Left ventricle myocardium superior (tissue), 1 donor: ENCODE results near the gene PTRH1. TPM values are rescaled to one million over a fixed set of nuclear protein-coding genes. Genes with fewer than 3 reads are reported as not detected.

Source experiments
- ATAC-seq: fragments of 200-7000 bp; cut with Tn5 transposase; one replicate; pipeline ENCODE4 v1.9.1; 2020; ENCODE audit warnings: mild to moderate bottlenecking, moderate library complexity
- DNase-seq: peaks from one replicate; pipeline ENCODE4 v3.0.0-alpha.2; 2020
- intact Hi-C: fragments of 100-400 bp; cut with micrococcal nuclease; formaldehyde crosslinking; loops from one replicate; pipeline ENCODE4 v1.11.0; 2022
- total RNA-seq: library from RNA; stranded (reverse); fragmentation: NEBNext Ultra II Directional; extraction: Animal tissue kit (Norgen Biotek cat#: 25700); gene quantifications from one replicate; pipeline ENCODE4 v1.2.1, GENCODE V29; 2021
- donor health status: DM: no; HTN: yes; CAD: no; lungs with severe emphysema.

Gene PTRH1
- total RNA-seq, 1 donor from 2014 or later, result 13.4 TPM

GRCh38 chr9:127724012-127724411 lies 8.5 kb upstream of the PTRH1 start:
- ATAC-seq (peak; percentile 57), DNase-seq (peak; percentile 73)
- intact Hi-C loops, result no loop called here

- ATAC-seq, result no peak
- intact Hi-C loops, result no loop called here
- DNase-seq, result no peak
Measured at GRCh38 chr9:127723444-127723843, 8.0 kb upstream of the PTRH1 start.

- ATAC-seq (no peak), DNase-seq (no peak)
- intact Hi-C loops, result no loop called here
Measured at GRCh38 chr9:127723013-127723412, 7.5 kb upstream of the PTRH1 start.

- no peak for DNase-seq
- intact Hi-C loops, result no loop called here
- no peak for ATAC-seq
Measured at GRCh38 chr9:127722055-127722745, 6.7 kb upstream of the PTRH1 start.

GRCh38 chr9:127721391-127721821 lies 5.9 kb upstream of the PTRH1 start:
- ATAC-seq, result no peak
- intact Hi-C loops, result no loop called here
- no peak for DNase-seq

GRCh38 chr9:127720865-127721227 lies 5.4 kb upstream of the PTRH1 start:
- intact Hi-C loops, result no loop called here
- ATAC-seq, result no peak
- DNase-seq, result no peak

- ATAC-seq (no peak), DNase-seq (no peak)
- intact Hi-C loops, result no loop called here
Measured at GRCh38 chr9:127720031-127720864, 4.8 kb upstream of the PTRH1 start.

- no peak for DNase-seq
- no peak for ATAC-seq
- intact Hi-C loops, result no loop called here
Measured at GRCh38 chr9:127717766-127718165, 2.3 kb upstream of the PTRH1 start.

GRCh38 chr9:127716412-127716811 lies 949 bp upstream of the PTRH1 start:
- intact Hi-C loops, result no loop called here

GRCh38 chr9:127714951-127715469 lies 453 bp downstream of the PTRH1 start:
- intact Hi-C loops, result no loop called here
- DNase-seq, result peak; percentile 53
- ATAC-seq, result peak; percentile 24

More at GRCh38 chr9:127716412-127716811, 949 bp upstream of the PTRH1 start:
- ATAC-seq, result no peak
- no peak for DNase-seq

GRCh38 chr9:127714020-127714750 lies 1.3 kb downstream of the PTRH1 start:
- intact Hi-C loops, result no loop called here
- DNase-seq (no peak), ATAC-seq (no peak)

GRCh38 chr9:127712867-127713266 lies 2.6 kb downstream of the PTRH1 start:
- intact Hi-C loops, result no loop called here
- DNase-seq (no peak), ATAC-seq (no peak)

GRCh38 chr9:127712371-127712770 lies 3.1 kb downstream of the PTRH1 start:
- DNase-seq (no peak), ATAC-seq (no peak)
- intact Hi-C loops, result no loop called here

- ATAC-seq (no peak), DNase-seq (no peak)
- intact Hi-C loops, result no loop called here
Measured at GRCh38 chr9:127711831-127712274, 3.6 kb downstream of the PTRH1 start.

GRCh38 chr9:127711226-127711701 lies 4.2 kb downstream of the PTRH1 start:
- no peak for ATAC-seq
- intact Hi-C loops, result no loop called here
- no peak for DNase-seq

- DNase-seq (no peak), ATAC-seq (no peak)
- intact Hi-C loops, result no loop called here
Measured at GRCh38 chr9:127710204-127710783, 5.2 kb downstream of the PTRH1 start.

- intact Hi-C loops, result no loop called here
- no peak for ATAC-seq
- no peak for DNase-seq
Measured at GRCh38 chr9:127708952-127709587, 6.4 kb downstream of the PTRH1 start.

GRCh38 chr9:127707766-127708165 lies 7.7 kb downstream of the PTRH1 start:
- no peak for DNase-seq
- intact Hi-C loops, result no loop called here
- no peak for ATAC-seq

- ATAC-seq, result peak; percentile 39
- intact Hi-C loops, result no loop called here
- no peak for DNase-seq
Measured at GRCh38 chr9:127706836-127707241, 8.6 kb downstream of the PTRH1 start, which contains the start of gene CFAP157. CFAP157 (plus strand) TSS chr9:127706988; CDS start chr9:127707032, 44 bp downstream.
